ENCODE results near the gene CHRNA1. TPM values are rescaled to one million over a fixed set of nuclear protein-coding genes. Genes with fewer than 3 reads are reported as not detected.

Gene CHRNA1
- total RNA-seq, 4 donors from 2014 or later, result not detected

DNA sequence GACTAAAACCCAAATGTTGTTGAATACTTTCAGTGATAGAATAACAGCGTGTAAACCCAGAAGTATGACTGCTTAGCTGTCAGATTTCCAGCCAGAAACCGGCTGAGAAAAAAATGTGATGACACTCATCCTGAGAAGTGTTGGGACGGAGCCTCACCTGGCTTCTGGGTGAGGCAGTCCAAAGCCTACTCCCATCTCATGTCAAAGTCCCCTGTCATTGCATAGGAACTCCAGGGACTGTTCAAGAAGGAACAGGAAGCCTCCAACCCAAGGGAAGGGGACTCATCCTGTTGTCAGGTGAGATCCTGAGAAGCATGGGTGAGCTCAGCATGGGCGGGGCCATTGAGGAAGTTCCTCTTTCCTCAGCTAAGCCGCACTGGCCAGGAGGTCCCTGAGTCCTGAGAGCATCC lies 11.3 kb upstream of the CHRNA1 start:
- H3K4me3 ChIP-seq, result no peak overlapping the region
- no peaks in the 10 kb centered on the region for H3K9me3 ChIP-seq
- no peaks in the 10 kb centered on the region for H3K36me3 ChIP-seq
- 85% methylated on average over 5 of the region's 5 CpGs for WGBS, 2 donors
- no peak overlapping the region for H3K27ac ChIP-seq
- no peaks in the 10 kb centered on the region for H3K27me3 ChIP-seq
- DNase-seq (ENCODE audit: low spot score in 2 of 2), result no peak
- peaks cover 0 to 21% (median 13%) of the 10 kb centered on the region in 4 donors for H3K4me1 ChIP-seq
- TF ChIP-seq EP300 (IDR thresholded peaks at IDR 0.05), result no peak

DNA sequence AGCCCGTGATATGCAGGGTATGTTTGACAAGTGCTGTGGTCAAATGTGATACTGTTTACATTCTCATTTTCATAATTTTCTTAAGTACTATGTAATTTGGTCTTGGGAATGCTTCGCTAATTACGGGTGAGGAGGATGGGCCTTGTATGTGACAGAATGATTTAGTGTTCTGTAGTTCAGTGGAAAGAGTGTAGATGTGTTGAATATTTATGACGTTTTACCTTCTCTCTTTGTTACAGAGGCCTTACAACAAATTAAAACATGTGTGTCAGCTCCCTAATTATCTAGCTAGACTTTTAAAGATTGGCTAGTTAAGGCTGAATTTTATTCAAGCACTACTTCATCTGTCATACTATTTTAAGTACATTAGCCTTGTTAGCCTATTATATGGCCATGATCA lies 10.6 kb upstream of the CHRNA1 start:
- TF ChIP-seq, protein P1, sequence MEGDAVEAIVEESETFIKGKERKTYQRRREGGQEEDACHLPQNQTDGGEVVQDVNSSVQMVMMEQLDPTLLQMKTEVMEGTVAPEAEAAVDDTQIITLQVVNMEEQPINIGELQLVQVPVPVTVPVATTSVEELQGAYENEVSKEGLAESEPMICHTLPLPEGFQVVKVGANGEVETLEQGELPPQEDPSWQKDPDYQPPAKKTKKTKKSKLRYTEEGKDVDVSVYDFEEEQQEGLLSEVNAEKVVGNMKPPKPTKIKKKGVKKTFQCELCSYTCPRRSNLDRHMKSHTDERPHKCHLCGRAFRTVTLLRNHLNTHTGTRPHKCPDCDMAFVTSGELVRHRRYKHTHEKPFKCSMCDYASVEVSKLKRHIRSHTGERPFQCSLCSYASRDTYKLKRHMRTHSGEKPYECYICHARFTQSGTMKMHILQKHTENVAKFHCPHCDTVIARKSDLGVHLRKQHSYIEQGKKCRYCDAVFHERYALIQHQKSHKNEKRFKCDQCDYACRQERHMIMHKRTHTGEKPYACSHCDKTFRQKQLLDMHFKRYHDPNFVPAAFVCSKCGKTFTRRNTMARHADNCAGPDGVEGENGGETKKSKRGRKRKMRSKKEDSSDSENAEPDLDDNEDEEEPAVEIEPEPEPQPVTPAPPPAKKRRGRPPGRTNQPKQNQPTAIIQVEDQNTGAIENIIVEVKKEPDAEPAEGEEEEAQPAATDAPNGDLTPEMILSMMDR (IDR thresholded peaks at IDR 0.05), result no peak
- no peak for TF ChIP-seq POLR2A (IDR thresholded peaks at IDR 0.05)
- TF ChIP-seq EP300 (IDR thresholded peaks at IDR 0.05), result no peak
- Histone ChIP-seq H3K36me3 (no peaks in the 10 kb centered on the region), H3K27ac (no peak overlapping the region), H3K9me3 (no peaks in the 10 kb centered on the region), H3K27me3 (no peaks in the 10 kb centered on the region), H3K4me1 (peaks cover 0 to 21% (median 13%) of the 10 kb centered on the region in 4 donors), H3K4me3 (no peak overlapping the region)
- DNase-seq (ENCODE audit: low spot score in 2 of 2), result no peak
- 91 to 97% methylated on average over 4 of the region's 4 CpGs for WGBS, 2 donors

DNA sequence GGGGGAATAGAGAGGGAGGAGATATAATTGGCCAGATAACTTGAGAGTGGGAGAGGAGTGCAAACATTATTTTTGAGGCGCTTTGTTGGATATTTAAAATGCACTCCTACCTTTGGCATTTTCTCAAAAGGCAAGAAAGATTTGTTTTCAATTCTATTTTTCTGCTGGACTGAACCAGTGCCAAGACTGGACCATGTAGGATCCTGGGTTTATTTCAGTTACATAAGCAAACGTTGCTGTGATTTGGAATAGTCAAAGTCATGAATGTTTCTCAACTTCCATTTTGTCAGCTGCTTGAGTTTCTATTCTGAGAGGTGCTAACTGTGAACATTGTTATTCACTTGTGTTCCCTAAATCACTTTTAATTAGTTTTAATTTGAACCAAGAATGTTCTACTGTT lies 8.9 kb upstream of the CHRNA1 start:
- H3K27me3 ChIP-seq, result no peaks in the 10 kb centered on the region
- H3K4me3 ChIP-seq, result no peak overlapping the region
- no peaks in the 10 kb centered on the region for H3K36me3 ChIP-seq
- H3K4me1 ChIP-seq, result peaks cover 0 to 15% (median 9%) of the 10 kb centered on the region in 4 donors
- TF ChIP-seq, protein P1 (IDR thresholded peaks at IDR 0.05), result no peak
- no peak for TF ChIP-seq POLR2A (IDR thresholded peaks at IDR 0.05)
- no peak for TF ChIP-seq EP300 (IDR thresholded peaks at IDR 0.05)
- no peaks in the 10 kb centered on the region for H3K9me3 ChIP-seq
- no peak for DNase-seq (ENCODE audit: low spot score in 2 of 2)
- 26 to 36% methylated on average over 2 of the region's 2 CpGs for WGBS, 2 donors
- H3K27ac ChIP-seq, result no peak overlapping the region

DNA sequence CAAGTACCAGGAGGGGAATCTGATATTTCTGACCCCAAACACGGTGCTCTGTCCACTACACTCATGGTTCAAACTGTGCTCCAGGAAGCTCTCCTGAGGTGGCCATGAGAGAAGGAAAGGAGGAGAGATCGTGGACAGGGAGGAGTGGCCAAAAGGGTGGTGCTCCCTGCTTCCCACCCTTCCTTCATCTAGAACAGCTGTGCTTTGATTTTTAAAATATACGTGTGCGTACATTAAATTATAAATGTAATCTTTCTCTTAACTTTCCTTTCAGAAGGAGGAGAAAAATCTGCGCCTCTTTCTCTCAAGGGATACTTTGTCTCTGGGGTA lies 8.2 kb upstream of the CHRNA1 start:
- WGBS, 2 donors, result 60 to 64% methylated on average over 5 of the region's 5 CpGs
- H3K4me1 ChIP-seq, result peaks cover 0 to 15% (median 7%) of the 10 kb centered on the region in 4 donors
- peak overlapping the region in 1 of 4 donors; percentile 82 for H3K27ac ChIP-seq
- no peaks in the 10 kb centered on the region for H3K36me3 ChIP-seq
- TF ChIP-seq, protein P1 (IDR thresholded peaks at IDR 0.05), result no peak
- no peak for TF ChIP-seq EP300 (IDR thresholded peaks at IDR 0.05)
- TF ChIP-seq POLR2A (IDR thresholded peaks at IDR 0.05), result no peak
- H3K4me3 ChIP-seq, result no peak overlapping the region
- no peaks in the 10 kb centered on the region for H3K9me3 ChIP-seq
- no peaks in the 10 kb centered on the region for H3K27me3 ChIP-seq
- DNase-seq (ENCODE audit: low spot score in 2 of 2), result no peak

DNA sequence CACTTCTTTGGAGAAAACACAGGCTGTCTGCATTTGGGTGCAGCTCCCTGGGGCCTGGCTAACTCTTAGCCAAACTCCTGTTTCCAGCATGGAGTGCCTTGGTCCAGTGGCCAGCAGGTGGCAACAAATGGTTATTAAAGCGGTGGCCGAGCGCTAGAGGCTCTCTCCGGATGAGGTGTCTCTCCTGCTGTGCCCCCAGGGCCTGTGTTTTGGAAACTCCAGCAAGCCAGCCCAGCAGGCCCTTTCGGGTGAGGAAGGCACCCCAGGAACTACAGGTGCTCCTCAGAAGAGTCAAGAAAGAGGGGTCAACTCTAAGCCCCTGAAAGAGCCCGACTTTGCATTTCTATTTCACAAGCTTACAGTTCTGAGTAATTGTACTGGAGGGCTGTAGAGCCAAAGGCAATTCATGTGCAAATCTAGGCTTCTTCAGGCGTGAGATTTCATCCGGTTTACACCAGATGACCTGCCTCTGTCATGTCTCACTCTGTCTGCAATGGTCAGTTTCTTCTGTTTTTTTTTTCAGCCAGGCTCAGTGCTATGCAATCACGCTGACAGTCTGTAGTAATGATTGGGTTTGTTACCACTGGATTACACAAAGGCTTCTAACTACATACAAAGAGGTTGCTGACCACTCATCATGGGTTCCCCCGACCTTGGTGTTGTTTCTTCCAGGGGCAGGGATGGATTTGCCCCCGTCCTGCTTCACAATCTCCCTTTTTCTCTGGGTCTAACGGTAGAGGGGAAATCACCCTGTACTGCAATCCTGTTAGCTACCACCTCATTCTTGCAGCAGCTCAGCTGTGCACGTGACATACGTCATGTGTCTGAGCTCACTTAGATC lies 7.6 kb upstream of the CHRNA1 start:
- no peaks in the 10 kb centered on the region for H3K36me3 ChIP-seq
- no peak for TF ChIP-seq POLR2A (IDR thresholded peaks at IDR 0.05)
- TF ChIP-seq EP300 (IDR thresholded peaks at IDR 0.05), result no peak
- TF ChIP-seq, protein P1 (IDR thresholded peaks at IDR 0.05), result peak; percentile 68 to 89 (median 80)
- H3K27ac ChIP-seq, result peak overlapping the region in 1 of 4 donors; percentile 82
- H3K27me3 ChIP-seq, result no peaks in the 10 kb centered on the region
- peak overlapping the region in 2 of 4 donors; percentile 17 to 27 for H3K4me3 ChIP-seq
- 27 to 29% methylated on average over 14 of the region's 14 CpGs for WGBS, 2 donors
- no peaks in the 10 kb centered on the region for H3K9me3 ChIP-seq
- H3K4me1 ChIP-seq, result peaks cover 0 to 15% (median 7%) of the 10 kb centered on the region in 4 donors
- DNase-seq (ENCODE audit: low spot score in 2 of 2), result peak; percentile 62 to 78
